NCI-H187 (cell line): ENCODE results near the gene BTBD8.

Experiments used
- DNase-seq, 2 experiments: peaks; one replicate each; lab custom pipeline; 2025; lab: John Stamatoyannopoulos, UW

Gene BTBD8

DNA sequence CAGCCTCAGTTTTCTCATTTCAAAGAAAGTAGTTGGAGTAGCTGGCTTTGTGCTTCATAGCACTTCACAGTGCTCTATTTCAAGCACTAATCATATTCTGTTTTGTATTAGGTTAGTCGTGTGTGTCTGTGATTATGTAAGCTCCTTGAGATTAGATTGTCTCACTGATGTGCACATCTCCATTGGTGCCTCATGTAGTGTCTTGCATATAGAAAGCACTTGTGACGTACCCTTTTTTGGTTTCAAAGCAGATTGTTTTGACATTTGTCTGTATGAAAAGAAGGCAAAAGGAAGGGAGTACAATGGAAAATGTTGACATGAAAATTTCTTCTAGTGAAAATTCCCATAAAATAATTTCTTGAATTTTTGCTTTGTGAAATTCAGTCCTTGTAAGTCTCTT, 13.9 kb downstream of the BTBD8 start:
- DNase-seq = no peak

DNA sequence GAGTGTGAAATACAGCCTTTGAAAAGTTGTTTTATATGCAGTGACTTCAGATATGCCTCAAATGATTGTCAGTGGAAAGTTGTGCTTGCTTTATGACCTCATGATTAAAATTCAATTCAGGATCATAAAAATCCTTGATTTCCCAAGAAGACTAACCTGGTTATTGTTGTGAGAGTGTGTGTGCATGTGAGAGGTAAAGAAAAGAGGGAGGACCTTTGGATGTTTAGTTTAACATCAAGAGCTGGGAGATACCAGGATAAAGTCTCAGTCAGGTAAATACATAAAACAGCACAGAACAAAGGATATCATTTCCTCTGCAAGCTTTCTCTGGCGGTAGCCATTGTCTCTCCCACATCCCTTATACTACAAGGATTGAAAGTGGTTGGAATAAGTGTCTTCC, 14.4 kb downstream of the BTBD8 start:
- no peak for DNase-seq

GRCh38 chr1:92095874-92096273, 15.7 kb downstream of the BTBD8 start:
- no peak for DNase-seq

- DNase-seq = no peak
These were observed 16.2 kb downstream of the BTBD8 start for GRCh38 chr1:92096317-92096716.

DNA sequence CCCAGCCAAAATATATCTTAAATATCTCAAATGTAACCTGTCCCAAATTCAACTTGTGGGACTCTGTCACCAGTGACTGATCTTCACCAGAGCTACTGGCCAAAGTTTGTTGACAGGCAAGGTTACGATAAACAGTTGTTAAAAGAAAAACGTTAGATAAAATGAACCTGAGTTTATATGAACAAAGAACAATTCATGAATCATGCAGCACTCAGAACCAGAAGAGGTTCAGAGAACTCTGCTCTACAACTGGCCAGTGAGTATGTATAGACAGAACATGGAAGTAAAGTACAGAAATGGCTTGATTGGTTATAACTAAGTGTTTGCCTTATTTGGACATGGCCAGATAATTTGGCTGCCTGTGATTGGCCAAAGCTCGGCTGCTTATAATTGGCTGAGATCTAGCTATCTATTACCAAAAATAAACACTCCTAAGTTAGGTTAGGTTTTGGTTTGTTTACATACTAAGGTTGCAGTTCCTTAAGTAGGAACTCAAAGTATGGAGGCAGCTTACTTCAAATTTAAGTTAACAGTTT, 25.5 kb downstream of the BTBD8 start:
- DNase-seq = no peak

- no peak for DNase-seq
These were observed 28.5 kb downstream of the BTBD8 start for GRCh38 chr1:92108631-92109030.

DNA sequence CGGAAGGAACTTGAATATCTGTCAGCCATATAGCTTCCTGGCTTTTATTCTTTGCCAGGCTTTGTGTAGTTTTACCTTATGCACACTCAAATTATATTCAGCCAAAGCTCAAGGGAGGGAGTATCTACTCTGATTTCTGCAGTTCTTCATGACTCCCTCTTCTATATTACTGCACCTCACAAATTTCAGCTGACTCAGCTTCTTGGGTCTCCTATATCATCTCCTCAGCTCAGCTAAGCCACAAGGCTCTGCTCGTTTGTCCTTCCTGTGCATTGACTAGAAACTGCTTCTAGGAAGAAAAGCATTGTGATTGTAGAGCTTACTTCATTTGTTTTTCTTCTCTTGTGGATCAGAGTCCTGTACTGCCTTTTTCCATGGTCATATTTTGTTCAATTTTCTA, 37.4 kb downstream of the BTBD8 start:
- no peak for DNase-seq

DNA sequence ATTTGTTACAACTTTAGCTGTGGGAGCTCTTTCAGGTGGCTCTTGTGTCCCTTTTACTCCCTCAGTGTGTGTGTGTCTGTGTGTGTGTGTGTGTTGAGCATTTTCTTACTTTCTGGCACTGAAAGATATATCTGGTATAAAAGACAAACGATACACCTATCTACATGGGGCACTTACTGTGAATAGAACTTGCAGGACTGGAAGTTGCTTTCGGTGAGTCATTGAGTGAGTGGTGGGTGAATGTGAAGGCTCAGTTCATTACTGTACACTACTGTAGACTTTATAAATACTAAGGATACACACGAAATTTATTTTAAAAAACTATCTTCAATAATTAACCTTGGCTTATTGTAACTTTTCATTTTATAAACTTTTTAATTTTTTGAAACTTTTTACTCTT, 38.7 kb downstream of the BTBD8 start:
- DNase-seq = no peak

DNA sequence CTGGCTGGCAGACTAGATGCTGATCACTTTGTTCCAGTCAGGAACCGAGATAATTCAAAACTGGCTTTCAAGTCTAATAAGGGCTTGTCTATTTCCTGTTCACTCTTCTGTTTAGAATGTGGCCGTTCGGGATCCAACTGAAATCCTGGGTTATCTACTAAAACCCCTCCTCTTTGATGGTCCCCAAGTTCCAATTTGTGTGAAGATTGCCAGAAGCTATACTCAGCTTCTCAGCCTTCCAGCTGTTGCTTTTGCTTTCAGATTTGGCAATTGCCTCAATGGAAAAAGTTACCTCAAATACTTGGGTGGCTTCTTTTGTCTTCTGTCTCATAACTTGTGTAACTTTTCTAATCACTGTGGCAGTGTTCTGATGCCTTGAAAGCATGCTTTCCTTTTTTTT, 43.7 kb downstream of the BTBD8 start:
- DNase-seq = no peak

DNA sequence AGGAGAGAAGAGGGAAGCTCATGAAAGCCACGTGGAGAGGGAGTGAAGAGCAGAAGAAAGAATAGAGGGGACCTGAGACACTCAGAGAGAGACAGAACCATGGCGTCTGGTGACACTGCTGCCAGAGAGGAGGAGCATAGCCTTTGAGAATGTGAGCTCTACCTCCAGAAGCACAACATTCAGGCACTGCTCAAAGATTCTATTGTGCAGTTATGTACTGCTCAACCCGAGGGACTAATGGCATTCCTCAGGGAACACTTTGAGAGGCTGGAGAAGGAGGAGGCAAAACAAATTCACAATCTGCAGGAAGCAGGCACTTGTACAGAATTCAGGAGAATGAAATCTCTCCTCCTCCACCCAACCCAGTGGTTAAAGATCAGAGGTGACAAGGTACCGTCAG, 45.1 kb downstream of the BTBD8 start:
- DNase-seq = no peak

DNA sequence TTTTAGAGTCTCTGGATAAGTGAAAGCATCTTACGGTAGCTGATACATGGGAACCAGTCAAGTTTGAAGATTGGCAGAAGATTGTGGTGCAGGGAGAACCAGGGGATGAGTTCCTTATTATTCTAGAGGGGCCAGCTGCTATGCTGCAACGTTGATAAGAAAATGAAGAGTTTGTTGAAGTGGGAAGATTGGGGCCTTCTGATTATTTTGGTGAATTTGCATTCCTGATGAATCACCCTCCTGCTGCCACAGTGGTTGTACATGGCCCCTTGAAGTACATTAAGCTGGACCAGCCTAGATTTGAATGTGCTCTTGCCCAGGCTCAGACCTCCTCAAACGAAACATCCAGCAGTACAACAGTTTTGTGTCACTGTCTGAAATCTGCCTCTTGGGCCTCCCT, 45.9 kb downstream of the BTBD8 start:
- no peak for DNase-seq

GRCh38 chr1:92134331-92134730, 54.2 kb downstream of the BTBD8 start:
- DNase-seq = no peak

GRCh38 chr1:92136341-92136740, 56.2 kb downstream of the BTBD8 start:
- DNase-seq = no peak

DNA sequence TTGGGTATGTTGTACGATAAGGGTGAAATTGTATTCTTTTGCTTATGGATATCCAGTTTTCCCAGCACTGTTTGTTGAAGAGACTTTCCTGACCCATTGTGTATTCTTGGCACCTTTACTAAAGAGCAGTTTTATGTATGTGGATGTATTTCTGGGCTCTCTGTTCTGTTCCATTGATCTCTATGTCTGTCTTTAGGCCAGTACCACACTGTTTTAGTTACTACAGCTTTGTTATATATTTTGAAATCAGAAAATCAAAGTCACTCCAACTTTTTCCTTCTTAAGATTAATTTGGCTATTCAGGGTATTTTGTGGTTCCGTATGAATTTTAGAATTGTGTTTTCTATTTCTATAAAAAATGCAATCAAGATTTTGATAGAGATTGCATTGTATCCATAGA, 74.8 kb downstream of the BTBD8 start:
- no peak for DNase-seq

DNA sequence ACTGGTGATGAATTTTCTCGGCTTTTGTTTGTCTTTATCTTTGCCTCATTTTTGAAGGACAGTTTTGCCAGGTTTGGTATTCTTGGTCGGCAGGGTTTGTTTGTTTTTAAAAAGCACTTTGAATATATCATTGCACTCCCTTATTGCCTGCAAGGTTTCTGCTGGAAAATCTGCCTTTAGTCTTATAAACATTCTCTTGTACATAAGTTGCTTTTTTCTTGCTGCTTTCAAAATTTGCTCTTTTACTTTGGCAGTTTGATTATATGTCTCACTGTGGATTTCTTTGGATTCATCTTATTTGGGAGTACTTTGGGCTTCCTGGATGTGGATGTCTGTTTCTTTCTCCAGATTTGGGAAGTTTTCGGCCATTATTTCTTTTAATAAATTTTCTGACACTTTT, 79.4 kb downstream of the BTBD8 start:
- no peak for DNase-seq

DNA sequence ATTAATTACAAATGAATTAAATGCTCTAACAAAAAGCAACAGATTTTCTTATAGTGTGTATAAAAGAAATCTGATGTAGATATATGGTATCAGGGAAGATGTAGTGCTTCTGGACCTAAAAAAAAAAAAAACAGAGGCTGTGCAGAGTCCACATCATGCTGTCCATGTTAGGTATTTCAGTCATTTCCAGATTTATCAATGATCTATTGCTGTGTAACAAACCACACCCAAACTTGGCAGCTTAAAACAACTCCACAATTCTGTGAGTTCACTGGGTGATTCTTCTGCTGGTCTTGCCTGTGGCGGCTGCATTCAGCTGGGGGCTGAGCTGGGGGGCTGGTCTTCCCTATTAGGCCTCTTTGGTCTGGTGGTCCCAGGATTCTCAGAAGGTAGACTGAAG, 85.2 kb downstream of the BTBD8 start:
- no peak for DNase-seq

- DNase-seq = no peak
These were observed 87.0 kb downstream of the BTBD8 start for GRCh38 chr1:92167151-92167550.

DNA sequence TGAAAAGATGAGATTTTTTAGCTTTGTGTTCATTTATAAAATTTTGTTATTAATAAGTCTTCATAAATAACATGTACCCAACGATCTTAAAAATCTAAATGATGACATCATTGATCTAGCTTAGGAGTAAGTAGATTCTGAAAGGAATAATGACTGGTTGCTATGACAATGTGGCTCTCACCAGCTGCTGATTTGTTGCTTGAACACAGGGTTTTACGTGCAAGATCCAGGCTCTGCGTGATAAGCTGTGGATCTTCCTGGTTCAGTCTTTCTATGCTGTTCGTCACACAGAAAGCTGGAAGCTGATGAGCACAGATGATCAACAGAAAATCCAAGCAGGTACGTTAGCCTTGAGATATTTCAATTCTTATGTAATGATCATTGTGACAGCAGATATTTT, 88.5 kb downstream of the BTBD8 start:
- no peak for DNase-seq

DNA sequence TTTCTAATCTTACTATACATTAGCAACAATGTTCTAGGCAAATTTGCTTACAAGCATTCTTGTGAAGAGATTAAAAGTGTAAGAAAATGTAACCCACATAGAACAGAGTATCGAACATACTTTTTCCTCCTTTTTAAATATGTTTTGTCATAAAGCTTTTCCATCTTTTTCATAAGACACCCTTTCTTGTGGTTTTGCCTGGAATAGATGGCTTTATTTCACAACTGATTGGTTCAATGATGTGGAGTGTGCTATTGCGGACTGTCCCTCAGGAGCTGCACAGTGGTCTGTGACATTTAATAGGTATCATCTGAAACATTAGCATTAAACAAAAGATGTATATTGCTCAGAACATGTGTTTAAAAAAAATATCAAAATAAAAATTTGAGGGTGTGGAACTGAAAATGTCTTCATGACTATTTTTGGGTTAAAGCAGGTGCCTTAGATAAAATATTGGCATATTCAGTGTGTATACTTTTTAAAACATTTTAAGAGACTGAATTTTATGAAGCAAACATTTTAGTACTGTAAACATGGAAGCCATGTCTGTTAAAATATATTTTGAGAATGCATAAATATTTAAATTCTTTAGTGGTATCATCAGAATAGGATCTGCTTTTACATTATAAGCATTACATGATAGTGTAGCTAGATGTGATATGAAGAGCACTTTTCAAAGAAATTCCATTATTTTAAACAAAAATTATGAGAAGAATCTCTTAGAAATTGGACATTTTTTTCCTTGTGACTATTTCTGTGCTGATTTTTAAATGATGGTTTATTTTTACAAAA, 89.3 kb downstream of the BTBD8 start:
- DNase-seq = no peak

DNA sequence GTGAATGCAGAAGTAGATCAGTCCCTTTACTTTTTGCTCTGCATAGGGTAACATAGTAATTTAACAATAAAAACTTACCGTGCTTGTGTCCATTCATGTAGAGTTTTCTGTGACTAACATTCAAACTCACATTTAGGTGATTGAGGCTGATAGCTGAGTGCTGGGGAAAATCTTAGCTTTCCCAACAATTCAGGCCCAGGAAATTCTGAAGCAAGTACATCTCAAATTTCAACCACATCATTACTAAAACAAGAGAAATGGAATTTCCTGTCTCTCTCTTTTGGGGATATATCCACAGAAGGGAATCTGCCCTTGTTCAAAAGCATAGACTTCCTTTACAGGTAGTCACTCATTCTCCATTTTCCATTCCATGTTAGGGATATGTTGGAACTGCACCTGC, 104.5 kb downstream of the BTBD8 start:
- DNase-seq = no peak

DNA sequence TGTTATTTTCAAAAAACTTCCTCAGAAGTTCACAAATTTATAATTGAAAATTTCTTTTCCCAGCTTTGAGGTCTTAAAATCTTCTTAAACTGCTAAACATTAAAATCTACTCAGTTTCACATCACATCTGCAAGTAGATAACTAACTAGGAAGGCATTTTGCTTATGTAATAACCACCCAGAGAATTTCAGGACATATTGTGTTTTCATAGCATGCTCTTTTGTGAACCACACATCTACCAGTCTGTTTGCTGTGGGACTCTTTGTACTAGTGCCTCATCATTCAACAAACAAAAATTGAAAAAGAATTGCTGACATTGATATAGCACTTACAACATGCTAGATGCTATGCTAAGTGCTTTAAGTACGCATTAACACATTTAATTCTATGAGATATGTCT, 105.9 kb downstream of the BTBD8 start:
- DNase-seq = no peak

- DNase-seq = no peak
These were observed 108.5 kb downstream of the BTBD8 start for GRCh38 chr1:92188436-92189255.

DNA sequence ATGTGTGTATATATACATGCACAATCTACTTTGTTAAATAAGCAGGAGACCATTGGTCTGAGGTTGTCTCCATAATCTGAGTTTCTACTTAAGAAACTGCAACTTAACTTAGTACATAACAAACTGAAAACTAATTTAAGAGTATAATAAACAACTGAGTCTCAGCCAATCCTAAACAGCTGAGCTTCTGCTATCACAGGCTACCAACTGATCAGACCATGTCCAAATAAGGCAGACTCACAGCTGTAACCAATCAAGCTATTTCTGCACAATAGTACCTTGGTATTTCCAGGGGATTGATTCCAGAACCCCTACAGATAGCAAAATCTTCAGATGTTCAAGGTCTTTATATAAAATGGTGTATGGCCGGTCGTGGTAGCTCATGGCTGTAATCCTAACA, 111.6 kb downstream of the BTBD8 start:
- no peak for DNase-seq
